Smooth muscle cell (in vitro differentiated cells): ENCODE results near the gene TBC1D2. TPM values are rescaled to one million over a fixed set of nuclear protein-coding genes. Genes with fewer than 3 reads are reported as not detected.

ENCODE experiments used
- DNase-seq: peaks from one replicate; lab custom pipeline; 2025; ENCODE audit not compliant: unreplicated experiment; lab: John Stamatoyannopoulos, UW
- H2AFZ ChIP-seq: fragments of 200-600 bp; sonication (generic); 2 replicates; pipeline ENCODE4 v1.6.0; 2016; ENCODE audit warnings: antibody characterized with exemption, low read depth, mild to moderate bottlenecking
- H3F3A ChIP-seq: fragments of 200-600 bp; sonication (generic); 2 replicates; pipeline ENCODE4 v1.6.0; 2017; ENCODE audit warnings: antibody characterized with exemption, low read depth
- H3K27ac ChIP-seq: fragments of 200-600 bp; sonication (generic); 2 replicates; pipeline ENCODE4 v1.5.1; 2016; ENCODE audit warnings: low read depth, mild to moderate bottlenecking
- H3K27me3 ChIP-seq: fragments of 200-600 bp; sonication (generic); 2 replicates; pipeline ENCODE4 v1.6.1; 2016; ENCODE audit warnings: low read depth, mild to moderate bottlenecking
- H3K36me3 ChIP-seq: fragments of 200-600 bp; sonication (generic); 2 replicates; pipeline ENCODE4 v1.5.1; 2016; ENCODE audit warnings: low read depth
- H3K4me1 ChIP-seq: fragments of 200-600 bp; sonication (generic); 2 replicates; pipeline ENCODE4 v1.5.1; 2016; ENCODE audit warnings: low read depth
- H3K4me2 ChIP-seq: fragments of 200-600 bp; sonication (generic); 2 replicates; pipeline ENCODE4 v1.6.0; 2016; ENCODE audit warnings: mild to moderate bottlenecking
- H3K4me3 ChIP-seq: fragments of 200-600 bp; sonication (generic); 2 replicates; pipeline ENCODE4 v1.5.1; 2016; ENCODE audit warnings: mild to moderate bottlenecking
- H3K79me2 ChIP-seq: fragments of 200-600 bp; sonication (generic); 2 replicates; pipeline ENCODE4 v1.6.0; 2016; ENCODE audit warnings: low read depth, mild to moderate bottlenecking
- H3K9ac ChIP-seq: fragments of 200-600 bp; sonication (generic); 2 replicates; pipeline ENCODE4 v1.6.0; 2016; ENCODE audit warnings: low read depth
- H3K9me3 ChIP-seq: fragments of 200-600 bp; sonication (generic); replicated peaks from 2 replicates; pipeline ENCODE4 v1.5.1; 2016; ENCODE audit warnings: low read depth
- H4K20me1 ChIP-seq: fragments of 200-600 bp; sonication (generic); 2 replicates; pipeline ENCODE4 v1.6.0; 2016; ENCODE audit warnings: low read depth
- CTCF ChIP-seq: fragments of 200-600 bp; sonication (generic); IDR thresholded peaks from 2 replicates; pipeline ENCODE4 v1.5.1; 2017; ENCODE audit warnings: borderline replicate concordance, mild to moderate bottlenecking, antibody characterized with exemption; ENCODE audit not compliant: insufficient read depth, poor library complexity, severe bottlenecking
- WGBS: methylation state at CpG from one replicate; pipeline ENCODE4 v1.1.7; 2016; ENCODE audit warnings: low lambda C conversion rate; 5-methylcytosine and 5-hydroxymethylcytosine counted together
- polyA plus RNA-seq: library from polyadenylated mRNA; unstranded; fragments of >200 nt; fragmentation: Nextera tagmentation; extraction: Ambion mirVana; gene quantifications from 2 replicates; pipeline ENCODE4 v1.2.1, GENCODE V29; 2016
- total RNA-seq: library from RNA; depleted of rRNA; stranded (reverse); fragments of >200 nt; gene quantifications from 2 replicates; pipeline ENCODE4 v1.2.3, GENCODE V29; 2014

The TBC1D2 gene
- total and polyA plus RNA-seq, 2 experiments from 2014 or later, result 7.7 to 8.6 TPM

GRCh38 chr9:98262056-98262455, 6.6 kb upstream of the TBC1D2 start:
- WGBS, result 97% methylated on average over 3 of the region's 3 CpGs
- Histone ChIP-seq H4K20me1 (no peaks in the 10 kb centered on the region), H3K4me3 (no peak overlapping the region), H3K9ac (no peak overlapping the region), H3K27me3 (peaks cover 4% of the 10 kb centered on the region), H3K36me3 (no peaks in the 10 kb centered on the region), H3K9me3 (no peaks in the 10 kb centered on the region), H3K27ac (no peak overlapping the region), H3F3A (no peaks in the 10 kb centered on the region), H3K79me2 (no peaks in the 10 kb centered on the region), H2AFZ (no peak overlapping the region), H3K4me1 (peaks cover 3% of the 10 kb centered on the region), H3K4me2 (no peak overlapping the region)
- TF ChIP-seq CTCF, result no peak
- DNase-seq, result no peak

GRCh38 chr9:98260635-98261034, 5.2 kb upstream of the TBC1D2 start:
- no peak for TF ChIP-seq CTCF
- H3K4me3 ChIP-seq, result no peak overlapping the region
- no peaks in the 10 kb centered on the region for H3K36me3 ChIP-seq
- DNase-seq, result no peak
- no peaks in the 10 kb centered on the region for H3K79me2 ChIP-seq
- H2AFZ ChIP-seq, result no peak overlapping the region
- no peak overlapping the region for H3K9ac ChIP-seq
- no peaks in the 10 kb centered on the region for H4K20me1 ChIP-seq
- H3F3A ChIP-seq, result peaks cover 6% of the 10 kb centered on the region
- H3K27ac ChIP-seq, result no peak overlapping the region
- H3K4me1 ChIP-seq, result peaks cover 11% of the 10 kb centered on the region
- H3K27me3 ChIP-seq, result peaks cover 4% of the 10 kb centered on the region
- no peaks in the 10 kb centered on the region for H3K9me3 ChIP-seq
- WGBS, result 87% methylated on average over 5 of the region's 5 CpGs
- H3K4me2 ChIP-seq, result no peak overlapping the region

GRCh38 chr9:98259791-98260190, 4.3 kb upstream of the TBC1D2 start:
- Histone ChIP-seq H3K9ac (no peak overlapping the region), H3K9me3 (no peaks in the 10 kb centered on the region), H3K79me2 (peaks cover 2% of the 10 kb centered on the region), H3K27ac (no peak overlapping the region), H3K4me1 (peaks cover 11% of the 10 kb centered on the region), H2AFZ (no peak overlapping the region), H4K20me1 (no peaks in the 10 kb centered on the region), H3K4me2 (no peak overlapping the region), H3K36me3 (no peaks in the 10 kb centered on the region), H3K4me3 (no peak overlapping the region), H3K27me3 (peaks cover 4% of the 10 kb centered on the region), H3F3A (peaks cover 6% of the 10 kb centered on the region)
- DNase-seq, result no peak
- 79% methylated on average over 3 of the region's 3 CpGs for whole genome bisulfite sequencing
- TF ChIP-seq CTCF, result no peak

- TF ChIP-seq CTCF, result no peak
- Histone ChIP-seq H3K36me3 (no peaks in the 10 kb centered on the region), H3K4me3 (peak overlapping the region; percentile 76), H3K27ac (peak overlapping the region; percentile 92), H2AFZ (peak overlapping the region; percentile 99), H3K27me3 (no peaks in the 10 kb centered on the region), H3K9ac (peak overlapping the region; percentile 84), H3K79me2 (peaks cover 8% of the 10 kb centered on the region), H3K4me1 (peaks cover 11% of the 10 kb centered on the region), H3K9me3 (no peaks in the 10 kb centered on the region), H4K20me1 (no peaks in the 10 kb centered on the region), H3F3A (peaks cover 6% of the 10 kb centered on the region), H3K4me2 (peak overlapping the region; percentile 99)
- no peak for DNase-seq
- 16% methylated on average over 12 of the region's 12 CpGs for WGBS
These were observed 1.3 kb upstream of the TBC1D2 start for GRCh38 chr9:98256756-98257155.
